GM19467 (cell line): Measurements from ENCODE around the gene PDXDC1.
A peak's percentile ranks its signal among the peaks of the same experiment; 100 is the strongest.
"Not testable (repeated sequence)": the region's sequence is repeated elsewhere in the genome, so short reads cannot be mapped to it uniquely, and the experiment has no call there.

Experiments
- ATAC-seq: cut with Tn5 transposase; IDR thresholded peaks from one replicate; pipeline ENCODE4 v1.9.1; 2021; ENCODE audit warnings: mild to moderate bottlenecking, moderate library complexity; ENCODE audit not compliant: unreplicated experiment

PDXDC1 gene

DNA sequence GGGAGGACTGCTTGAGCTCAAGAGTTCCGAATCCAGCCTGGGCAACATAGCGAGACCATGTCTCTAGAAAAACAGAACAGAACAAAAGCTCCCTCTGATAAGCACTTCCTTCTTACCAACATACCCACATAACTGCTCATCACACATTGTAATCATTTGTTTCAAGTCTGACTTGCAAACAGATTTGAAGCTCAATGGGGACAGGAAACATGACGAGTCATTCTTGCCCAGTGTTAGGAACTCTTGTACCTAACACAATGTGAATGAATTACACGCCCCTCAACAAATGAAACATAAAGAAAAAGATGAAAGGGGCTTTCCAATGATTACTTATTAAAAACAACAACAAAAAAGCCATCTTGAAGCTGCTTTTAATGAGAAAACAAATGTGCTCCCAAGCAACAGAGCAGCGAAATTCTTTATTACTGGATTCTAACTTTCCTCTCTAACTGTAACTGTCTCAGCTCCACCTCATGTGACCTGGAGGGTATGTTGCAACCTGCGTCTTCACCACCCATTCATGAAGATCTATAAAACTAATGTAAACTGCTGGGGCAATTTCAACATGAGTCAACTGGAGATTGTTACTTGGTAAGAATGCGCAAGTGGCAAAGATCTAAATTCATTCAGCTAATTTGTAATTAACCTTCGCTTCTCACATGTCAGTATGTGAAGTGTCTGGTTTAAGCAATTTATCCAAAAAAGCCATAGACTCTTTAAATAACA, 87.4 kb downstream of the PDXDC1 start:
- not testable (repeated sequence) for ATAC-seq

DNA sequence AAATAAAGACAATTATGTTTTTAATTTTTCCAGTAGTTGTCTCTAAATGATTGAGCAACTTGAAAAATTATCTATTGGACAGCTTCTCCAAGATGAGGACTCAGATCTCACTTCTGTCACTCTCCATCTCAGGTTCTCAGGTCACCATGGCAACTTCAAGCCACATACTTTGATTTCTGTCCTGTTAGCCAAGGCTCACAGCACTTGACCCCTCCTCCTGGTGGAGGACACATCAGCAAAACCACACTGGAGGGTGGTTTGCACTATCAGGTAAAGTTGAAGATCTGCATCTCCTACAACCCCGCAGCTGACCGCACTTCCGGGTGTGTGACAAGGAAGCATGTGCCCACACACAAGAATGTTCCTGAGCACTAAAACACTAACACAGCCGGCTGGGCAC, 91.1 kb downstream of the PDXDC1 start:
- ATAC-seq: not testable (repeated sequence)

DNA sequence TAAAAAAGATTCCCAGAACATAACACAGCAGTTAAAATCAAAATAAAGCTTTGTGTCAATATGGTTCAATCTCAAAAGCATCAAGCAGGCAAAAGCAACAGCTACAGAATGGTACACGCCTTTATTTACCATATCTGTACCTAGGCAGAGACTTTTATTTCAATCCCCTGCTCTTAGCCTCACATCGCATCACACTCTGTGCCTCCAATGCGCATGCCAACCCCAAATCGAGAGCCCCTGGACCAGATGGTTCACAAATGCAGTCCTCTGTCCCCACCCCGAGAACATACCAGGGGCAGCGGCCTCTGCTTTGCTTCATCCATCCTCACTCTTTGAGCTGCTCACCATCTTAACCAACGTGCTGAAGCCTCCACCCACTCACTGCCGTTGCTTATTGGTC, 91.9 kb downstream of the PDXDC1 start:
- ATAC-seq: not testable (repeated sequence)

DNA sequence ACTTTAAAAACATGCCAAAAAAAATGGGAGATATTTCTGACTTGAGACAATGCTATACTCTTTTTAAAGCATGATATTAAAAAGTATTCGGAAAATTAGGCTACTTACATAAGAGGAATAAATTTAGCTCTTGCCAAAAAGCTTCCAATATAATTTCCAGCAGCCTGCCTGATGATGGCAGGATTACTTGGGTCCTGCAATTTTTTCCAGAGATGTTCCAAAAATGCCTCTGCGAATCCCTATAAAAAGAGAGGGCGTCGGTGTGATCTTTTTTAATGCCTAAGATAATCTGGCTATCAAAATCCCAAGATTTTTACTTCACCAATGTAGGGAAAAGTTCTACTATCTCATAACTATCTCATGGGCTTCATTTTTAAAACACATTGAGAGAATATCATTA, 96.2 kb downstream of the PDXDC1 start:
- not testable (repeated sequence) for ATAC-seq

DNA sequence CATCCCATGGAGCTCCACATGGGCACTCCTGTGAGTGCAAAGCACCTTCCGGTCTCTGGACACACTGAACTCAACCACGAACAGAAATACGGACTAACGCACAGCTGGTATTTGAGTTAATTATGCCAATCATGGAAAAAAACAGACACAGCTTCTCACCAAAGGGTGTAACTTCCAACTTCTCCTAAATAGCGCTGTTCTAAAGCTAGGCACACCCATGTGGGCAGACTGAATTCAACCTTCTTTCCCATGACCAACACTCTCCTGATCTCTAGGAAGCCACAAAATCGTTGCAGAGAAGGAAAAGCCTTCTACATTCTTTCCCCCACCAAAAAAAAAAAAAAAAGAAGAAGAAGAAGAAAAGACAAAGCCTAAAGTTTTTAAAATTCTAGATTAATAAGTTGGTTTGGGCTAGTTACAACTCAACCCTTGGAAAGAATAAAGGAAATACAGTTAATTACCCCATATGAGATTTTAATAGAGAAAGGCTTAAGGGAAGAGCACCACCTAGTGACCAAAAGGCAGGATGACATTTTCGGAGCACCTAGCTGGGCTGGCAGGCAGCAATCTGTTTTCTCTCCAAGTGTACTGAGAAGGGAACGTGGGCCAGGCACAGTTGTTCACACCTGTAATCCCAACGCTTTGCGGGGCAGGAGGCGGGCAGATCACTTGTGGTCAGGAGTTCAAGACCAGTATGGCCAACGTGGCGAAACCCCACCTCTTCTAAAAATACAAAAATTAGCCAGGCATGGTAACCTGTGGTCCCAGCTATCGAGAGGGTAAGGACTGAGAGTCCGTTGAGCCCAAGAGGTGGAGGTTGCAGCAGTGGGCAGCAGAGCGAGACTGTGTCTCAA, 97.3 kb downstream of the PDXDC1 start:
- not testable (repeated sequence) for ATAC-seq

DNA sequence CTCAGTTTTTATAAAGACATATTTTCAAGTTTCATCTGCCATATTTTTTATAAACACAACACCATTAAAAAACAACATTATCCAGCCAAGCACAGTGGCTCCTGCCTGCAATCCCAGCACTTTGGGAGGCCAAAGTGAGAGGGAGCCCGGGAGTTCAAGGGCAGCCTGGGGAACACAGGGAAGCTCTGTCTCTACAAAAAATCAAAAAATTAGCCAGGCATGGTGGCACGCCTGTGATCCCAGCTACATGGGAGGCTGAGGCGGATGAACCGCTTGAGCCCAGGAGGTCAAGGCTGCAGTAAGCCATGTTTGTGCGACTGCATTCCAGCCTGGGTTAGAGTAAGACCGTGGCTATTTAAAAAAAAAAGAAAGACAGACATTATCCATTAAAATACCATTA, 98.3 kb downstream of the PDXDC1 start:
- no peak for ATAC-seq

DNA sequence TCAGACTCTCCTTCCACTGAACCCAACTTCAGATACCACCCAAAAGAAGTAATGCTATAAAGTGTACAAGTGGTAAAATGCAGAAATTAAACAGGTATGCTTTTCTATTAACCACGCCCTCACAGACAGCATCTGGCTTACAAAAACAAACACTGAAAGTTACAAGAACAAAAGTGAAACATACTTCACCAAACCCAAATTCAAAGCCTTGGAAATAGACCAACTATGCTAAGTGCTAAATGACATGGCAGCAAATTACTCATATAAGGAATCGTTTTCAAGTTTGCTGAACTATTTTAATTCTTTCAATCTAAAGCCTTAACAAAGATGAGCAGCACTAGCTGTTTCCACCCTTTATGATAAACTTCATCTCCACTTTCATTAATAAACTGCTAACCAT, 101.3 kb downstream of the PDXDC1 start:
- ATAC-seq: not testable (repeated sequence)

DNA sequence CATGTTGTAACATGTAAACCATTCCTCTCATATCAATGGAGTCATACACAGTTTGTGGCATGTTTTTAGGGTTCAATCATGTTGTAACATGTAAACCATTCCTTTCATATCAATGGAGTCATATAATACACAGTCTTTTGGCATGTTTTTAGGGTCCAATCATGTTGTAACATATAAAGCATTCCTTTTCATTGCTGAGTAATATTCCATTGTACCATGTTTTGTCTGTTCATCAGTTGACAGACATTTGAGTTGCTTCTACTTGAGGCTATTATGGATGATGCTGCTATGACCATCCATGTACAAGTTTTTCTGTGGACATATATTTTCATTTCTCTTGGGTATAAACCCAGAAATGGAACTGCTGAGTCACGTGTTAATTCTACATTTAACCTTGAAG, 106.1 kb downstream of the PDXDC1 start:
- ATAC-seq: not testable (repeated sequence)

DNA sequence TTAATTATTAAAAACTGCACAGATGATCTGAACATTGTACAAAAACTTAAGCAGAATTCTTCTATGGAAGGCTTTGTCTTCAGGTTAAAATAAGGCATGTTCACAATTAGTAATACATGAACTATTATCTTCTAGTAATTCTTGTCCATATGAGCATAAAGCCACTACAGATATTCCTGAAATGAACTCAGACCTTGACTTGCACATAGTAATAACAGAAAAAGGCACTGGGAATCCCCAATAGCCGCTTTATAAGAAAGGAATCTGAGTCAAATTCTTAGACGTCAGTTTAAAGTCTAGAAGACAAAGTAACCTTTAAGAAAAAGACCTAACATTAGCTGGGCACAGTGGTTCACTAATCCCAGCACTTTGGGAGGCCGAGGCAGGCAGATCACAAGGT, 108.0 kb downstream of the PDXDC1 start:
- ATAC-seq: not testable (repeated sequence)

DNA sequence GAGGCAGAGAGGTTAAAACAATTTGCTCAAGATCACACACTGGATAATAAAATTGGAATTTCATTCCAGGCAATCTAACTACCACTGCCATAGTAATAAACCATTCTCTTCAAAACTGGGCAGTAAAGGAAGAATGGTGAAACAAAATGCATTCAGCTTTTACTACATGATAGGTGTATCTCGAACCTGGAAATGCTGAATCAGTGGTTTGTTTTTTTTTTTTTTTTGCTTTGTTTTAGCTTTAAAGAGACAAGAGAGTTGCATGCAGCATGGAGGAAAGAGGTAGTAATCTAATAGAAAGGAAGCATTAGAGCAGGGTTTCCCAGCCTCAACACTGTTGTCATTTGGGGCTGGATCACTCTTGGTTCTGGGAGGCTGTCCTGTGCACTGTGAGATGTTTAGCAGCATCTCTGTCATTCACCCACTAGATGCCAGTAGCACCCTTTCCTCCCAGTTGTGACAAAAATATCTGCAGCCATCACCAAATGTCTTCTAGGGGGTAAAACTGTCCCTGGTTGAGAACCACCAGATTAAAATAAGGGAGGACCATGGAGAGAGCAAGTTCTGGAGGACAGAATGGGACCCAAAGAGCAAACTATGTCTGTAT, 115.9 kb downstream of the PDXDC1 start:
- ATAC-seq: not testable (repeated sequence)

DNA sequence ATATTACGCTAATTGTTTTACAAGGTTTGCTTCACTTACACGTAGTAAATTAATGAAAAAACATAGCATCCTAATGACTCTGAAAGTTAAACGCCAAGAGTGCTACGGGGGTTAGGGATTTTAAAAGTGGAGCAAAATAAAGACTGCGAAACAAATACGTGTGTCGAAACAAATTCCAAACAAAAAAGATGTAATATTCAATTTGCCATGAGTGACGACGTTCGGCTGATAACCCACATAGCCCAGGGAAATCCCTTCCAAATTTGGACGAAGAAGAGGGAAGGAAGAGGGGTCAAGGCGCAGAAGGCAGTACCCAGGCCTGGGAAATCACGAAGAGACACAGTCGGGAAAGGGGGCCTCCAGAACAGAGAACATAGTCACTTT, 118.7 kb downstream of the PDXDC1 start:
- not testable (repeated sequence) for ATAC-seq

DNA sequence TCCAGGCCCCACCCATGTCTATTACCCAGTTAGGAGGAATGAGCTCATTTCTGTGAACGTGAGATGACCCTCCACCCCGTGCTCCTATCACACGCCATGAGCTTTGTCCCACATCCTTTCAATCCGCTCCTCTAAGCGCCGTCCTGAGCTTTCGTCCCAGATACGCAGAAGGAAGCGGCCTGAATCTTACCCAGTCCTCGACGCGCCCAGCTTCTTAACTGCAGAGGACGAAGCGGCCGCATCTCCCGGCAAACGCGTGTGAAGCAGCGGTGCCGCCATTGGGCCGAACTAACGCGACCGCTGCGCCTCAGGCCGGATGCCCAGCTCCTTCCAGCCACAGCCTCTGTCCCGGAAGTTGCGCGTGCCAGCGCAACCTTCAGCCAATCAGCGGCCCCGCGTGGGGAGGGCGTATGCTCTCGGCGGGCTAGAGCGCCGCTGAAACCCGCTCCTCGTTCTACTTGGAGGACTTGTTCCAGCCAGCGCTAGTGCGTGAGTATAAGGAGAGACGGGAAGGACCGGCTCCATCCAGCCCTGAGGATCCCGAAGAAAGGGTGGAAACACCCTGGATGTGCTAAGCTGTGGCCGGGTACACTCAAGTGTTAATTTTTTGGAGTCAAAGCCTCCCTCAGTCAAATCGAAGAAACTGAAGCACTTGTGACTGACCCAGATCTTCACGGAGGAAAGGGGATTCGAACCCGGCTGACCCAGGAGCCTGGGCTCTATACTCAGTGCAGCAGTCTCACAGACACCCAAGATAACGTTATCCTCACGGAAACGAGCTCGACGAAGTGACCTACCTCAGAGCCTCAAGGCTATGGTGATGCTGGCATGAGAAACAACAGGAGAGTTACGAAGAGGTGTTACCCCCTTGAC, 119.4 kb downstream of the PDXDC1 start, which contains the start of gene RRN3:
Gene RRN3, minus strand, starts transcription at position 318 of the 873 bp plus-strand sequence. Its CDS starts 39 bp downstream, at position 279.
- peak; percentile 99 for ATAC-seq

DNA sequence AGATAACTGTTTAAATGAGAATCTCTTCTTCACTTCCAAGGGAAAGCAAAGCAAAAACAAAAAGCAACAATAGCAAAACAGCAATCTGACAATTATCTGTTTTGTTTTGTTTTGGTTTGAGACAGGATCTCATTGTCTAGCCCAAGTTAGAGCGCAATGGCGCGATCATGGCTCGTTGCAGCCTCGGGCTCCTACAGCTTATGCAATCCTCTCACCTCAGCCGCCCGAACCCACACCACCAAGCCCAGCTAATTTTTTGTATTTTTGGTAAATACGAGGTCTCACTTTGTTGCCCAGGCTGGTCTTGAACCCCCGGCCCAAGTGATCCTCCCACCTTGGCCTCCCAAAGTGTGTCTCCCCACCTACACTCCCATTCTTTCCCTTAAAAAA, 121.8 kb downstream of the PDXDC1 start:
- not testable (repeated sequence) for ATAC-seq

DNA sequence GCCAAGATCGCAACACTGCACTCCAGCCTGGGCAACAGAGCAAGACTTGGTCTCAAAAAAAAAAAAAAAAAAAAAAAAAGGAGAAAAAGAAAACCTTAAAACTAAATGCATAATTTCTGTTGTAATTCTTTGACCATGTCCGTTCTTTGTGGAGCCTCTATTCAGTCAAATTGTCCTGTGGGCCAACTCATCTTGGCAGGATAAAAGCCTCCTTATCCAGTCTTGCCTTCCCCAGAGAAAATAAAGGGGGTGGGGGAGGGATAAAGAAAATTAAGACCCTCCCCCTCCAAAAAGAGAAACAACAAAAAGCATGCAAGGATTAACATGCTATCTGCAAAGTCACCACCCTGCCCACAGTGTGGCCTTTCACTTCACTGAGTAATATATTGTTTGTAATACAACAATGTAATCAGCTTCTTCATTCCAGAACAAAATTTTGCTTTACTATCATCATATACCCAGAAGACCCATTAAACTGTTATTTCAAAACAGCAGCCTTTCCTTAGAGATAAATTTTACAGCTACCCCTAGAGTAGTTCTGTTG, 124.6 kb downstream of the PDXDC1 start:
- not testable (repeated sequence) for ATAC-seq

DNA sequence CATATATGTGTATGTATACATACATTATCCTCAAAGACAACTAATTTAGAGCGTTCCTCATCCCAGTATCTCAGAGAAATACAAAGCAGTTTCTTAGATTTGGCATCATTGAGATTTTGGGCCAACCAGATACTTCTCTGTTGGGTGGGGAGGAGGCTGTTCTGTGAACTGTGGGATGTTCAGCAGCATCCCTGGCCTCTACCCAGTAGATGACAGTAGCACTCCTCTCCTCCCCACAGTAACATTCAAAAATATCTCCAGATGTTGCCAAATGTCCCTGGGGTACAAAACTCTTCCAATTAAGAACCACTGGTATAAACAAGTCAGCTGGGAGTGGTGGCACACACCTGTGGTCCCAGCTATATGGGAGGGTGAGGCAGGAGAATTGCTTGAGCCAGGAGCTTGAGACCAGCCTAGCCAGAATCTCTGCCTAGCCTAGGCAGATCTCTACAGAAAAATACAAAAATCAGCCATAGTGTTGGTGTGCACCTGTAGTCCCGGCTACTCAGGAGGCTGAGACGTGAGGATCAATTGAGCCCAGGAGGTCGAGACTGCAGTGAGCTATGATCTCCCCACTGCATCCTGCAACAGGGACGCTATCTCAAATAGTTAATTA, 125.7 kb downstream of the PDXDC1 start:
- ATAC-seq: not testable (repeated sequence)

DNA sequence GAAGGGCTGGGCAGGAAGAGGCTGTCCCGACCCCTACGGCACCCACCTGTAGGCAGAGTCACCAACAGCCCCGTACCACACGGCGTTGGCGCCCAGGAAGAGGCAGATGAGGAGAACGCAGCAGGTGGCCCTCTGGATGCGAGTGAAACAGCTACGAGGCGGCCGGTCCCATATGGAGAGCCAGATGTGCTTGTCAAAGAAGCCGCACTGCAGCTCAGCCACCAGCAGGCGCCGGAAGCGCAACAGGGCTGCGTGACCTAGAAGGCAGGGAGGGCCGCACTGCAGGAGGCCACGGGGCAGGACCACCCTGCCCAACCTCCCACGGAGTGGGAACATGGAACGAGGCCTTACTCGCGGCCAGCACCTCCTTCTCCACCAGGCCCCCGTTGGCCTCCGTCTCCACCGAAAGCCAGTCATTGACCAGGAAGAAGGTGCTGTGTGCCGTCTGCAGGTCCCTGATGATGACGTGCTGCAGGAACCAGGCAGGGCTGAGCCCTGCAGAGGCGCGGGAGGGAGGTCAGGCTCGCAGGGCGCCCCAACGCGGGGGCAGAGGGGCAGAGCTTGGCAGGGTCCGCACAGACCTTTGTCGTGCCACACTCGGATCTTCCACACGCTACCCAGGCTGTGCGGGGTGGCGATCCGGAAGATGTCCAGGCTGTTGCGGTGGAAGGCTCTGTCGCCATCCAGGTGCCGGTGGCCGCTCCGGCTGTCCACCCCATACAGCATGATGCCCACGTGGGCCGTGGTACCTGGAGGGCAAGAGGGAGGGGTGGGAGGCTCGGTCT, 153.0 kb downstream of the PDXDC1 start:
- ATAC-seq: not testable (repeated sequence)

DNA sequence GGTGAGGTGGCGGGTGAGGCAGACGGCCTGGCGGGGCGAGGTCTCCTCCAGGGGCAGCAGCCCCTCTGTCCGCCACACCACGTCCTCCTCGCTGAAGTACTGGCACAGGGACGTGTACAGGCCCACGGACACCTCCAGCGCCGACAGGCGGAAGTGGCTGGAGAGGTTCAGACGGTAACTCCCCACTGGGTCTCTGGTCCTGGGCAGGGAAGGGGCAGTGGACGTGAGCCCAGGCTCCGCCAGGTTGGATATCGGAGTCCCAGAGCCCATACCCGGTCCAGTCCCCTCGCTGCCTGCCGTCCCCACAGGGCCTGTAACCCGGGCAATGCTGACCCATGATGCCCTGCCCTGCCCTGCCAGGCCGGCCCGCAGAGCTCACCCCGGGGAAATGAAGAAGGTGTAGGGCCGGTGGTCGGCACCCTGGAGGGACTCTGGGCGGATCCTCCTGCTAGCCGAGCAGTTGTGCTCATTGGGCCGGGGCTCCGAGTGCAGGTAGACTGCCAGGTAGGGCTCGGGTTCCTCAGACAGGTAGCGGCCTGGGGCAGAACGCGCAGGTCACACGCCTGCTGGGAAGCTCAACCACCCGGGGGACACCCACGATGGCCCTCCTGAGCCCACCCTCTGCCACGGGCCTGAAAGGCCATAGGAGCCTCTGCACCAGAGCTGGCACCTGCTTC, 155.6 kb downstream of the PDXDC1 start:
- ATAC-seq: not testable (repeated sequence)

DNA sequence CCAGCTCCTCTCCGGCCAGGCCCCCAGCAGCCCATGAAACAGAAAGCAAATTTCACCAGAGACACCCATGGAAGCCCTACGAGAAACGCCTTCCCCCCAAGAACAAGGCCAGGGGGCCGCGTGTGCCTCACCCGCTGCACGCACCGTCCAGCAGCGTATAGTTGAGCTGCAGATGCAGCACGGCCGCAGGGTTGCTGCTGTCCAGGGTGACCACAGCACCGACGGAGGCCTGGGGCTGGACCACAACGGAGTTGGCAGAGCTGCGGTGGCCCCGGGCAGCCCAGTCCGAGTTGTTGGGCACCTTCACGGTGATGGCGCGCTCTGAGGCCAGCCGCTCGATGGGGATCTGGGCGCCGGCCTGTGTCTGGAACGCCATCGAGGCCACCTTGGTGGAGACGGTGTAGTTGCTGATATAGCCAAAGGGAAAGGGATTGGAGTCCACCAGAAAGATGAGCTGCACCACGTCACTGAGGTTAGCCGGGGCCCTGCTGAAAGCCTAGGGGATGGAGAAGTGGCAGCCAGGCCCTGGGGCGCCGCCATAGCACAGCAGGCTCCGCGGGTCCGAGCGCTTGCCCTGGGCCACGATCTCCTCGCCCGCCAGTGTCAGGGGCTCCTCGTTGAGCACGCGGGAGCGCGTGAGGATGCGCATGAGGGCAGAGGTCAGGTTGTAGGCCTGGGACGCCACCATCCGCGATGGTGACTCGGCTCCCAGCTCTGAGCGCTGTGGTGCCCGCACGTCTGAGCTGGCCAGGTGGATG, 156.3 kb downstream of the PDXDC1 start:
- not testable (repeated sequence) for ATAC-seq
